ENCODE results near the gene TRIM14. TPM values are rescaled to one million over a fixed set of nuclear protein-coding genes. Genes with fewer than 3 reads are reported as not detected.

TRIM14 gene
- total and polyA plus RNA-seq, 2 donors from 2014 or later, result 11.3 to 26.3 TPM

DNA sequence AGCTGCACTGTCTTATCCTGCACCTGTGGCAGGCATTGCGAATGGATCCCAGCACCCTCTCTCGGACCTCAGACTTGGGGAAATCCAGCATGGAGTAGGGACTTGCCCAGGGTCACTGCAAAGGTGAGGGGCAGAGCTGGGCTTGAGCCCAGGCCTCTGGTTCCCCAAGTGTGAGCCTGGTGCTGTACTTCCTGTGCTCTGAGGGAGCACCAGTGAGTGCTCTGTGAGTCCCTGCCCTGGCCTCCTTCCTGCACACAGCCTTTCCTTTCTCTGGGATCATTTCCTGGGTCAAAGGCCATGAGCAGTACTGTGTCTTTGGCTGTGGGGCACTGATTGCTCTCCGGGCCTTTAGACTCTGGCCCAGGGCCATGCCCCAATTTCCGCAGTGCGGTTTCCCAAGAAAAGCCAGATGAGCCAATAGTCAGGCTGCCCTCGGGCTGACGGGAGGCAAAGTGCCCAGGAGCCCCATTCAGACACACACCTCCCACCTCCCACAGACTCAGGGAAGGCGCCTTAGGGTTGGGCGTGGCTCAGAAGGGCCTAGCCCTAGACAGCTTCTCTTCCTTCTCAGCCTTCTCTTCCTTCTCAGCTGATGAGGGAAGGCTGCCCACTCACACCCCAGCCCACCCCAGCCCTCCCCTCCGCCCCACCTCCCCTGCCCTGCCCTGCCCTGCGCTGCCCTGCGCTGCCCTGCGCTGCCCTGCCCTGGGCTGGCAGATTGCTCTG lies 23.3 kb upstream of the TRIM14 start:
- Histone ChIP-seq H3K4me1 (ENCODE audit: control insufficient read depth in 2 of 3, insufficient read depth in 2 of 3, low read depth in 1 of 3, low read length in 3 of 3) (peaks cover 0 to 2% (median 0%) of the 10 kb centered on the region in 3 donors), H3K27ac (ENCODE audit: low read depth in 2 of 2, low read length in 2 of 2) (peak overlapping the region in 1 of 2 donors; percentile 13), H3K36me3 (ENCODE audit: control insufficient read depth in 2 of 3, insufficient read depth in 3 of 3, low read length in 3 of 3) (no peaks in the 10 kb centered on the region), H3K27me3 (ENCODE audit: control insufficient read depth, insufficient read depth, low read length) (no peaks in the 10 kb centered on the region), H3K9me3 (ENCODE audit: control insufficient read depth in 2 of 3, insufficient read depth in 1 of 3, low read length in 3 of 3) (no peaks in the 10 kb centered on the region), H3K4me3 (ENCODE audit: low read length in 3 of 3) (no peak overlapping the region), H3K9ac (ENCODE audit: low read length in 3 of 3) (peak overlapping the region in 1 of 3 donors; percentile 12)
- intact Hi-C loops (cut with DNase I), result no loop called here
- DNase-seq (peak in 1 of 5 donors; percentile 58), FAIRE-seq (no peak)
- TF ChIP-seq, protein P1, sequence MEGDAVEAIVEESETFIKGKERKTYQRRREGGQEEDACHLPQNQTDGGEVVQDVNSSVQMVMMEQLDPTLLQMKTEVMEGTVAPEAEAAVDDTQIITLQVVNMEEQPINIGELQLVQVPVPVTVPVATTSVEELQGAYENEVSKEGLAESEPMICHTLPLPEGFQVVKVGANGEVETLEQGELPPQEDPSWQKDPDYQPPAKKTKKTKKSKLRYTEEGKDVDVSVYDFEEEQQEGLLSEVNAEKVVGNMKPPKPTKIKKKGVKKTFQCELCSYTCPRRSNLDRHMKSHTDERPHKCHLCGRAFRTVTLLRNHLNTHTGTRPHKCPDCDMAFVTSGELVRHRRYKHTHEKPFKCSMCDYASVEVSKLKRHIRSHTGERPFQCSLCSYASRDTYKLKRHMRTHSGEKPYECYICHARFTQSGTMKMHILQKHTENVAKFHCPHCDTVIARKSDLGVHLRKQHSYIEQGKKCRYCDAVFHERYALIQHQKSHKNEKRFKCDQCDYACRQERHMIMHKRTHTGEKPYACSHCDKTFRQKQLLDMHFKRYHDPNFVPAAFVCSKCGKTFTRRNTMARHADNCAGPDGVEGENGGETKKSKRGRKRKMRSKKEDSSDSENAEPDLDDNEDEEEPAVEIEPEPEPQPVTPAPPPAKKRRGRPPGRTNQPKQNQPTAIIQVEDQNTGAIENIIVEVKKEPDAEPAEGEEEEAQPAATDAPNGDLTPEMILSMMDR (IDR thresholded peaks at IDR 0.05; ENCODE audit: borderline replicate concordance, extremely low read depth, insufficient read depth), result no peak

DNA sequence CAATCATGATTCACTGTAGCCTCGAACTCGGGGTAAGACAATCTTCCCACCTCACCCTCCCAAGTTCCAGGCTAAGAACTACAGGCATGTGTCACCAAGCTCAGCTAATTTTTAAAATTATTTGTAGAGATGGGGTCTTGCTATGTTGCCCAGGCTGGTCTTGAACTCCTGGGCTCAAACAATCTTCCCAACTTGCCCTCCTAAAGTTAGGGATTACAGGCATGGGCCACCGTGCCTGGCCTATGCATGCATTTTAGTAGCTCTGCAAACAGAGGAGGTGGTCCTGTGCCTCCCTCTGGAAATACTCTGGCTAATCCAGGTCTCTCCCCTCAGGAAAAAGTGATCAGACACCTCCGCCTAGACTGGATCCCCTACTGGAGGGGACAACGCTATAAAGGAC lies 21.5 kb upstream of the TRIM14 start:
- DNase-seq (no peak), FAIRE-seq (no peak)
- Histone ChIP-seq H3K4me3 (ENCODE audit: low read length in 3 of 3) (no peak overlapping the region), H3K9ac (ENCODE audit: low read length in 3 of 3) (no peak overlapping the region), H3K9me3 (ENCODE audit: control insufficient read depth in 2 of 3, insufficient read depth in 1 of 3, low read length in 3 of 3) (no peaks in the 10 kb centered on the region), H3K27ac (ENCODE audit: low read depth in 2 of 2, low read length in 2 of 2) (no peak overlapping the region), H3K27me3 (ENCODE audit: control insufficient read depth, insufficient read depth, low read length) (no peaks in the 10 kb centered on the region), H3K36me3 (ENCODE audit: control insufficient read depth in 2 of 3, insufficient read depth in 3 of 3, low read length in 3 of 3) (no peaks in the 10 kb centered on the region), H3K4me1 (ENCODE audit: control insufficient read depth in 2 of 3, insufficient read depth in 2 of 3, low read depth in 1 of 3, low read length in 3 of 3) (no peaks in the 10 kb centered on the region)
- intact Hi-C loops (cut with DNase I), result no loop called here
- TF ChIP-seq, protein P1 (IDR thresholded peaks at IDR 0.05; ENCODE audit: borderline replicate concordance, extremely low read depth, insufficient read depth), result no peak

DNA sequence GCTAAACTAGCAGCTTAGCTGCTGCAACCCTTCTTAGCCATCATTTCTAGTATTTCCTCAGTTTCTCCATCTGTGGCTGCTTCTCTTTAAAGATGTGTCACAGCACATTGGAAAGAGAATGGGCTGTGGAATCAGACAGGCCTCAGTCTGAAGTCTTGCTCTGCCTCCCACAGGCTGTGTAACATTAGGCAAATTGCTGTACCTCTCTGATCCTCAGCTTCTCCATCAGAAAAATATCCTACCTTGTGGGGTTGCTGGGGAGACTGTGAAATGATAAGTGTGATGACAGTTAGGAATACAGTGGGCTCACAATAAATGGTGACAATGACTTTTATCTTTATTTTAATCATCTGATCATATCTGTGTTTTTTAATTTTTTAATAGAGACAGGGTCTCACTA lies 17.5 kb upstream of the TRIM14 start:
- H3K9ac ChIP-seq (ENCODE audit: low read length in 3 of 3), result no peak overlapping the region
- FAIRE-seq, result no peak
- no peaks in the 10 kb centered on the region for H3K27me3 ChIP-seq (ENCODE audit: control insufficient read depth, insufficient read depth, low read length)
- no peaks in the 10 kb centered on the region for H3K9me3 ChIP-seq (ENCODE audit: control insufficient read depth in 2 of 3, insufficient read depth in 1 of 3, low read length in 3 of 3)
- intact Hi-C loops (cut with DNase I), result no loop called here
- no peaks in the 10 kb centered on the region for H3K4me1 ChIP-seq (ENCODE audit: control insufficient read depth in 2 of 3, insufficient read depth in 2 of 3, low read depth in 1 of 3, low read length in 3 of 3)
- no peaks in the 10 kb centered on the region for H3K36me3 ChIP-seq (ENCODE audit: control insufficient read depth in 2 of 3, insufficient read depth in 3 of 3, low read length in 3 of 3)
- TF ChIP-seq, protein P1 (IDR thresholded peaks at IDR 0.05; ENCODE audit: borderline replicate concordance, extremely low read depth, insufficient read depth), result no peak
- no peak for DNase-seq
- no peak overlapping the region for H3K27ac ChIP-seq (ENCODE audit: low read depth in 2 of 2, low read length in 2 of 2)
- H3K4me3 ChIP-seq (ENCODE audit: low read length in 3 of 3), result no peak overlapping the region

All from kidney (tissue), 14 donors.